ENCODE data around the gene MCUR1.
"Not testable (repeated sequence)": the region's sequence is repeated elsewhere in the genome, so short reads cannot be mapped to it uniquely, and the experiment has no call there.

Gene MCUR1

GRCh38 chr6:13814176-13814937 is at the start of gene MCUR1:
Gene MCUR1 (minus strand): TSS chr6:13814557. CDS start chr6:13814429, 128 bp downstream.
- DNase-seq, result peak; percentile 57 to 86

- DNase-seq, result no peak
Measured at GRCh38 chr6:13863699-13864155, 49.4 kb upstream of the MCUR1 start.

GRCh38 chr6:13860556-13861185 is 46.3 kb upstream of the MCUR1 start:
- not testable (repeated sequence) for DNase-seq

- DNase-seq, result no peak
Measured at GRCh38 chr6:13859871-13860555, 45.7 kb upstream of the MCUR1 start.

- DNase-seq, result no peak
Measured at GRCh38 chr6:13854716-13855250, 40.4 kb upstream of the MCUR1 start.

- no peak for DNase-seq
Measured at GRCh38 chr6:13853871-13854270, 39.5 kb upstream of the MCUR1 start.

GRCh38 chr6:13851803-13852202 is 37.4 kb upstream of the MCUR1 start:
- no peak for DNase-seq

GRCh38 chr6:13851330-13851729 is 37.0 kb upstream of the MCUR1 start:
- DNase-seq, result no peak

- DNase-seq, result not testable (repeated sequence)
Measured at GRCh38 chr6:13850690-13851089, 36.3 kb upstream of the MCUR1 start.

- DNase-seq, result peak in 1 of 2 experiments; percentile 38
Measured at GRCh38 chr6:13848522-13849150, 34.3 kb upstream of the MCUR1 start.

GRCh38 chr6:13847326-13848050 is 33.1 kb upstream of the MCUR1 start:
- DNase-seq, result no peak

GRCh38 chr6:13846841-13847240 is 32.5 kb upstream of the MCUR1 start:
- no peak for DNase-seq

GRCh38 chr6:13841936-13842335 is 27.6 kb upstream of the MCUR1 start:
- DNase-seq, result no peak

GRCh38 chr6:13838616-13839015 is 24.3 kb upstream of the MCUR1 start:
- DNase-seq, result no peak

GRCh38 chr6:13836170-13836569 is 21.8 kb upstream of the MCUR1 start:
- DNase-seq, result no peak

GRCh38 chr6:13834790-13835189 is 20.4 kb upstream of the MCUR1 start:
- DNase-seq, result no peak

GRCh38 chr6:13834018-13834417 is 19.7 kb upstream of the MCUR1 start:
- not testable (repeated sequence) for DNase-seq

GRCh38 chr6:13832778-13833177 is 18.4 kb upstream of the MCUR1 start:
- DNase-seq, result no peak

- DNase-seq, result no peak
Measured at GRCh38 chr6:13831615-13832014, 17.3 kb upstream of the MCUR1 start.

- DNase-seq, result no peak
Measured at GRCh38 chr6:13830803-13831202, 16.4 kb upstream of the MCUR1 start.

GRCh38 chr6:13829419-13829818 is 15.1 kb upstream of the MCUR1 start:
- not testable (repeated sequence) for DNase-seq

- not testable (repeated sequence) for DNase-seq
Measured at GRCh38 chr6:13828656-13829301, 14.4 kb upstream of the MCUR1 start.

Measured in NCI-H446 (cell line).